IPS-20b (cell line): ENCODE data around the gene AMY1C.

Source experiments
- H3K27ac ChIP-seq: one replicate; pipeline ENCODE4 v1.5.1; 2013; ENCODE audit warnings: low read length
- H3K27me3 ChIP-seq: 2 replicates; pipeline ENCODE4 v1.6.1; 2013; ENCODE audit warnings: mild to moderate bottlenecking, low read length, inconsistent platforms; ENCODE audit not compliant: insufficient read depth
- H3K36me3 ChIP-seq: 2 replicates; pipeline ENCODE4 v1.6.1; 2013; ENCODE audit warnings: low read depth, mild to moderate bottlenecking, inconsistent platforms, low read length, moderate library complexity; ENCODE audit not compliant: insufficient read depth
- H3K4me1 ChIP-seq: 2 replicates; pipeline ENCODE4 v1.6.1; 2013; ENCODE audit warnings: mild to moderate bottlenecking, control low read depth, inconsistent platforms, low read length, moderate library complexity; ENCODE audit not compliant: insufficient read depth
- H3K4me3 ChIP-seq: 2 replicates; pipeline ENCODE4 v1.5.1; 2013; ENCODE audit warnings: mild to moderate bottlenecking, low read length, inconsistent platforms
- H3K9ac ChIP-seq: 2 replicates; pipeline ENCODE4 v1.6.1; 2013; ENCODE audit warnings: low read depth, mild to moderate bottlenecking, inconsistent platforms, low read length, moderate library complexity
- H3K9me3 ChIP-seq: 2 replicates; pipeline ENCODE4 v1.6.1; 2013; ENCODE audit warnings: mild to moderate bottlenecking, low read depth, low read length, inconsistent platforms; ENCODE audit not compliant: insufficient read depth

AMY1C gene

GRCh38 chr1:103779932-103780331, 30.2 kb downstream of the AMY1C start:
- H3K27ac ChIP-seq = no peak overlapping the region
- no peaks in the 10 kb centered on the region for H3K9me3 ChIP-seq
- no peak overlapping the region for H3K4me3 ChIP-seq
- H3K9ac ChIP-seq = no peak overlapping the region
- no peaks in the 10 kb centered on the region for H3K27me3 ChIP-seq
- H3K36me3 ChIP-seq = no peaks in the 10 kb centered on the region
- H3K4me1 ChIP-seq = no peaks in the 10 kb centered on the region

GRCh38 chr1:103783944-103784377, 34.3 kb downstream of the AMY1C start:
- H3K9ac ChIP-seq = no peak overlapping the region
- no peaks in the 10 kb centered on the region for H3K27me3 ChIP-seq
- H3K36me3 ChIP-seq = no peaks in the 10 kb centered on the region
- H3K4me3 ChIP-seq = no peak overlapping the region
- H3K9me3 ChIP-seq = no peaks in the 10 kb centered on the region
- H3K4me1 ChIP-seq = no peaks in the 10 kb centered on the region
- H3K27ac ChIP-seq = no peak overlapping the region

DNA sequence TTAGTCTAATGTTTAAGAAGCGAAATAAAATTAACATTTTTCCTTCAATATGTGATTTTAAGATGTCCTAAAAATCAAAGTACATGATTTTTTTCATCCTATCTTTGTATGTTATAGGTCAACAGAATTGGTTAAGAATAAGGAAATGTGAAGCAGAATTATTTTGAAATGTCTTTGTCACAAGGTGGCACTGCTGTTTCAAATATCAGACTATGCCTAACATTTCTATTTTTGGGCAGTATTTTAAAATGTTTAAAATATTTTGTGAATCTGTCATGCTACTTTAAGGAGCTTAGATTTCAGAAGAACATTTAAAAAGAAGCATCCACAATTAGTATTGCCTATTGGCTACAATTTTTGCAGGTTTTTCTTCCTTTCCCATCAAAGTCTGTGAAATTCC, 38.7 kb downstream of the AMY1C start:
- H3K27ac ChIP-seq = no peak overlapping the region
- no peaks in the 10 kb centered on the region for H3K4me1 ChIP-seq
- no peaks in the 10 kb centered on the region for H3K27me3 ChIP-seq
- no peaks in the 10 kb centered on the region for H3K9me3 ChIP-seq
- no peaks in the 10 kb centered on the region for H3K36me3 ChIP-seq
- no peak overlapping the region for H3K4me3 ChIP-seq
- no peak overlapping the region for H3K9ac ChIP-seq

DNA sequence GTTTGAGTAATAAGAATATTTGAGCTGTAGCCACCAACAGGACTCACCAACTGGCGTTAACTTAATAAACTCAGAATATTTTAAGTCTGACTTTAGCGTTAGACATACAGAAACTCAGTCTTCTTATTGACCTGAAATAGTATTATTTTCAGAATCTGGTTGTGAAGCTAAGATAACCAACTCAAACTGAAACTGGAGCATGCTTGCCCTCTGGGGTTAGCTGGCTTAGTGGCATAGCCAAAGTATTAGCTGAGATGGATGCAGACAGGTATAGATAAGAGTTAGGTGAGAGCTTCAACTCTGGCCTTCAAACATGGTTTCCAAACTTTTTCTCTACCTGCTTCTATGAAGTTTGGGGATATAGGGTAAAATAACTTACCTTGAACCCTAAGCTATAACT, 40.5 kb downstream of the AMY1C start:
- H3K27me3 ChIP-seq = no peaks in the 10 kb centered on the region
- no peaks in the 10 kb centered on the region for H3K36me3 ChIP-seq
- no peak overlapping the region for H3K27ac ChIP-seq
- no peak overlapping the region for H3K9ac ChIP-seq
- H3K9me3 ChIP-seq = no peaks in the 10 kb centered on the region
- H3K4me3 ChIP-seq = no peak overlapping the region
- no peaks in the 10 kb centered on the region for H3K4me1 ChIP-seq
